Spinal cord (tissue), 10 donors: ENCODE data around the gene ERLEC1. TPM values are rescaled to one million over a fixed set of nuclear protein-coding genes. Genes with fewer than 3 reads are reported as not detected.

Experiments
- DNase-seq, 6 donors: peaks; one replicate each; pipeline versions ENCODE4 v3.0.0 to v3.0.0-alpha.2; 2013 to 2015; ENCODE audit warnings: low spot score in 6 of 6, low read depth in 4 of 6
- H3K27ac ChIP-seq: one replicate; pipeline ENCODE4 v1.5.1; 2013; ENCODE audit warnings: low read depth, low read length, control low read depth
- H3K27me3 ChIP-seq: one replicate; pipeline ENCODE4 v1.6.1; 2013; ENCODE audit warnings: low read length; ENCODE audit not compliant: control insufficient read depth, insufficient read depth
- H3K36me3 ChIP-seq: one replicate; pipeline ENCODE4 v1.6.1; 2013; ENCODE audit warnings: low read length; ENCODE audit not compliant: control insufficient read depth, insufficient read depth
- H3K4me1 ChIP-seq: one replicate; pipeline ENCODE4 v1.6.1; 2013; ENCODE audit warnings: low read length; ENCODE audit not compliant: control insufficient read depth, insufficient read depth
- H3K4me3 ChIP-seq: one replicate; pipeline ENCODE4 v1.5.1; 2013; ENCODE audit warnings: low read depth, low read length, control low read depth
- H3K9me3 ChIP-seq: one replicate; pipeline ENCODE4 v1.6.1; 2013; ENCODE audit warnings: low read length; ENCODE audit not compliant: control insufficient read depth, insufficient read depth
- WGBS: methylation state at CpG from one replicate; pipeline ENCODE4 v1.1.5; 2013; ENCODE audit warnings: missing lambda C conversion rate; ENCODE audit not compliant: insufficient coverage; 5-methylcytosine and 5-hydroxymethylcytosine counted together
- polyA plus RNA-seq, 2 donors: library from polyadenylated mRNA; unstranded; fragments of 120-200 nt; gene quantifications; one replicate each; pipeline ENCODE4 v1.2.1, GENCODE V29; 2013; ENCODE audit not compliant: insufficient read length in 2 of 2
- total RNA-seq, 2 donors: library from RNA; depleted of rRNA in 1 of 2; stranded (reverse); fragments of 120-200 nt in 1 of 2; fragments of >200 nt in 1 of 2; gene quantifications; one replicate each; pipeline versions ENCODE4 v1.2.3 to v1.2.4, GENCODE V29; 2013 to 2014
- donor health status: healthy.

Gene ERLEC1
- total and polyA plus RNA-seq, 4 donors: 53.7 to 84.1 (median 61.1) TPM

GRCh38 chr2:53778536-53779162 is 8.2 kb upstream of the ERLEC1 start:
- no CpG with 5 or more reads among the region's 5 CpGs for WGBS
- Histone ChIP-seq H3K9me3 (no peaks in the 10 kb centered on the region), H3K27ac (no peak overlapping the region), H3K4me3 (no peak overlapping the region), H3K27me3 (no peaks in the 10 kb centered on the region), H3K36me3 (peaks cover 15% of the 10 kb centered on the region), H3K4me1 (no peaks in the 10 kb centered on the region)
- no peak for DNase-seq

DNA sequence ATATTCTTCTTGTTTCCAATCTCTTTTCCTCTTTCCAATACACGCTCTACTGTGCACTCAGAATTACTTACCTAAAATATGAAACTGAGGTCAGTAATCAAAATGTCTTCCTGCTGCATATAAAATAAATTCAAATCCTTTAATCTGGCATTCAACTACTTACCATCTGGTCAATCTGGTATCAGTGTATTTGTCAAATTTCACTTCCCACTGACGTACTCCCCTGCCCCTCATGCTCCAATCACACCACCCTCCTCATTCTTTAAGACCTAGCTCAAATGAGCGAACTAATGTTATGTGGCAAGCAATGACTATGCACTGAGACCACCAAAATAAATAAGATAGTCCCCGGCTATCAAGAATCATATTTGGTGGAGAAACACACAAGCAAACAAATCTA is 6.8 kb upstream of the ERLEC1 start:
- peaks cover 13% of the 10 kb centered on the region for H3K36me3 ChIP-seq

GRCh38 chr2:53782676-53783075 is 4.2 kb upstream of the ERLEC1 start:
- H3K9me3 ChIP-seq: no peaks in the 10 kb centered on the region
- H3K4me1 ChIP-seq: peaks cover 6% of the 10 kb centered on the region
- H3K4me3 ChIP-seq: no peak overlapping the region
- peaks cover 13% of the 10 kb centered on the region for H3K36me3 ChIP-seq
- WGBS: 90% methylated on average over 5 of the region's 8 CpGs
- H3K27me3 ChIP-seq: no peaks in the 10 kb centered on the region
- DNase-seq: no peak
- H3K27ac ChIP-seq: no peak overlapping the region

More for the DNA sequence above, 6.8 kb upstream of the ERLEC1 start:
- H3K4me3 ChIP-seq: no peak overlapping the region
- no peaks in the 10 kb centered on the region for H3K9me3 ChIP-seq
- no peaks in the 10 kb centered on the region for H3K4me1 ChIP-seq
- 92% methylated on average over 2 of the region's 4 CpGs for WGBS
- DNase-seq: peak in 1 of 6 donors; percentile 19
- H3K27ac ChIP-seq: no peak overlapping the region
- H3K27me3 ChIP-seq: no peaks in the 10 kb centered on the region

DNA sequence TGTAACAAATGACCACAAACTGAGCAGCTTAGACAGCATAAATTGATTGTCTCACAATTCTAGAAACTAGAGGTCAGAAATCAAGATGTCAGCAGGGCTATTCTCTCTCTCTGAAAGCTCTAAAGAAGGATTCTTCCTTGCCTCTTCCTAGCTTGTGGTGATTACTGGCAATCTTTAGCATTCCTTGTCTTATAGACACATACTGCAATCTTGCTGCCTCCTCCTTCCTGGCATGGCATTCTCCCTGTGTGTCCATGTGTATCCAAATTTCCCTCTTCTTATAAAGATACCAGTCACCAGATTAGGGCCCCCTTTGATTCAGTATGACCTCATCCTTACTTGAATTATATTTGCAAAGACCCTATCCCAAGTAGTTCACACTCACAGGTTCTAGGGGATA is 2.4 kb upstream of the ERLEC1 start:
- peak overlapping the region; percentile 15 for H3K27ac ChIP-seq
- no peak overlapping the region for H3K4me3 ChIP-seq
- H3K27me3 ChIP-seq: no peaks in the 10 kb centered on the region
- DNase-seq: no peak
- peaks cover 11% of the 10 kb centered on the region for H3K4me1 ChIP-seq
- no peaks in the 10 kb centered on the region for H3K9me3 ChIP-seq
- peaks cover 13% of the 10 kb centered on the region for H3K36me3 ChIP-seq

- peaks cover 11% of the 10 kb centered on the region for H3K4me1 ChIP-seq
- DNase-seq: no peak
- WGBS: no CpG with 5 or more reads among the region's 11 CpGs
- no peaks in the 10 kb centered on the region for H3K27me3 ChIP-seq
- peaks cover 13% of the 10 kb centered on the region for H3K36me3 ChIP-seq
- peak overlapping the region; percentile 92 for H3K4me3 ChIP-seq
- H3K9me3 ChIP-seq: no peaks in the 10 kb centered on the region
- H3K27ac ChIP-seq: no peak overlapping the region
Measured at GRCh38 chr2:53785366-53785765, 1.5 kb upstream of the ERLEC1 start.

DNA sequence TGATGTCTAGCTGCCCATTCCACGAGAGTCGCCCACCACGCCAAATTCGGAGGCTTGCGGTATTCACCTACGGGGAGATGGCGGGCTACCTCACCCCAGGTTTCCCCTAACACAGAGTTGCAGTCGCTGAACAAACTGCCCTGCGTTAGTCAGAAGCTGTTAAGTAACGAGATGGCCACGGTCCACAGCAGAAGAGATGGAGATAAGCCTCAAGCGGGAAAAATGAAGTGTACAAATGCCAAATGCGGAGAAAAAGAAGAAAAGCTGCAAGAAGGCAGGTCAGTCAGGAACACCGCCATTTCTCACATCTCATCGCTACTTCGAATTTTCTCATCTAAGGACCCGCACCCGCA is 516 bp upstream of the ERLEC1 start:
- peak overlapping the region; percentile 92 for H3K4me3 ChIP-seq
- H3K27me3 ChIP-seq: no peaks in the 10 kb centered on the region
- WGBS: 0% methylated on average over 9 of the region's 18 CpGs
- peaks cover 9% of the 10 kb centered on the region for H3K36me3 ChIP-seq
- H3K4me1 ChIP-seq: peaks cover 11% of the 10 kb centered on the region
- H3K9me3 ChIP-seq: no peaks in the 10 kb centered on the region
- peak overlapping the region; percentile 94 for H3K27ac ChIP-seq
- no peak for DNase-seq

DNA sequence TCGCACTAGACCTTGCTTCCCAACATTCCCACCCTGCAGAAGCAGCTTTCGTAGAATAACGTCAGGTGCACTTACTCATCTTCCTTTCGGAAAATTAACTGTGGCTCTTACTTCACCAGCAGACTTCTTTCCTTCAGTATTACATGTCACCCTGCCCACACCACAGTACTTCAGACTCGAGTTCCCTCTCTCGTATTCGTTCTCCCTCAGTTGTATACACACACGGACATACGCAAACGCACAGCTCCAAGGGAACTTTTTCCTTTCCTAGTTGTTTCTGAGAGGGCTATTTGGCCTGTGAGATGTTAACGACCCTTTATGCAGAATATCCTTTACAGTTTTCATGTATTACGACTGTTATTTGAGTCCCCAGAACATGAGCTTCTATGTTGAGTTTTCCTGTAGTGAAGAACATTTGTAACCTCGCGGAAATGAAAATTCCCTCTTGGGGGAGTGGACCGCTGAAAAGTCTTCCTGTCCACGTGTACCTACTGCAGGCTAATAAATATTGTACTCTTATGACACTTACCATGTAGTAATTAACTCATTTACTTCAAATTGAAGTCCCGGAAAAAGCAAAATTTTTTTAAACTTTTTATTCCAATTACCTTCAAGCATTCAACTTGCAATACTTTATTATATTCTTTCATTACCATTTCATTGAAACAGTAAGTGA is 908 bp downstream of the ERLEC1 start:
- no peaks in the 10 kb centered on the region for H3K27me3 ChIP-seq
- no peak for DNase-seq
- H3K4me3 ChIP-seq: peak overlapping the region; percentile 92
- peaks cover under 1% of the 10 kb centered on the region for H3K36me3 ChIP-seq
- 1% methylated on average over 7 of the region's 17 CpGs for WGBS
- peaks cover 11% of the 10 kb centered on the region for H3K4me1 ChIP-seq
- H3K9me3 ChIP-seq: no peaks in the 10 kb centered on the region
- H3K27ac ChIP-seq: peak overlapping the region; percentile 94

- H3K27ac ChIP-seq: no peak overlapping the region
- no peak for DNase-seq
- peaks cover 3% of the 10 kb centered on the region for H3K4me1 ChIP-seq
- H3K27me3 ChIP-seq: no peaks in the 10 kb centered on the region
- no peak overlapping the region for H3K4me3 ChIP-seq
- no peaks in the 10 kb centered on the region for H3K9me3 ChIP-seq
- WGBS: no CpG with 5 or more reads among the region's 3 CpGs
- peaks cover 13% of the 10 kb centered on the region for H3K36me3 ChIP-seq
Measured at GRCh38 chr2:53793261-53793660, 6.4 kb downstream of the ERLEC1 start.

DNA sequence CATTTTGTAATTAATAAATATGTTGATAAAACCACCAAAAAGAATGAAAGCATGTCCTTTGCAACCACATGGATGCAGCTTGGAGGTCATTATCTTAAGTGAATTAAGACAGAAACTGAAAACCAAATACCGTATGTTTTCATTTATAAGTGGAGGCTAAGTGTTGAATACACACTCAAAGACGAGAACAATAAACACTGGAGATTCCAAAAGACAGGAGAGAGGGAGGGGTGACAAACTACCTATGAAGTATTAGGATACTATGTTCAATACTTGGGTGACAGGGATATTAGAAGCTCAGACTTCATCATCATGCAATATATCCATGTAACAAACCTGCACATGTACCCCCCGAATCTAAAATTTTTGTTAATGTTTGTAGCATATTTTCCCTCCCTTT is 7.0 kb downstream of the ERLEC1 start:
- Histone ChIP-seq H3K9me3 (no peaks in the 10 kb centered on the region), H3K27me3 (no peaks in the 10 kb centered on the region), H3K4me1 (no peaks in the 10 kb centered on the region), H3K4me3 (no peak overlapping the region), H3K36me3 (peaks cover 15% of the 10 kb centered on the region), H3K27ac (no peak overlapping the region)
- no peak for DNase-seq
- WGBS: no CpG with 5 or more reads among the region's 3 CpGs

DNA sequence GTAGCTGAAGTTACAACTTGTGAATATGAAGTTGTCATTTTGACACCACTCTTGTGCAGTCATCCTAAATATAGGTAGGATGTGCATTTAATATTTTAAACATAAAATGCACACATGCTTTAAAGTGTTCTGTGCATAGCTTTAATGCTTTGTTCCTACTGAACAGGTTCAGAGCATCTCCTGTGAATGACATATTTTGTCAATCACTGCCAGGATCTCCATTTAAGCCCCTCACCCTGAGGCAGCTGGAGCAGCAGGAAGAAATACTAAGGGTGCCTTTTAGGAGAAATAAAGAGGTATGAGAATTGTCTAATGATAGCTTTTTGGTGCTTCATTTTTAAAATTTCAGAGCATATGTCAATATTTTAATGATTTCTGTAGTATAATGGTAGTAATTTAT is 14.7 kb downstream of the ERLEC1 start:
- Histone ChIP-seq H3K4me3 (no peak overlapping the region), H3K4me1 (no peaks in the 10 kb centered on the region), H3K27me3 (no peaks in the 10 kb centered on the region), H3K36me3 (peaks cover 28% of the 10 kb centered on the region), H3K9me3 (no peaks in the 10 kb centered on the region), H3K27ac (no peak overlapping the region)
- no peak for DNase-seq
